ENCODE data around the gene COPRS.

GRCh38 chr17:31824766-31825360 is 34.2 kb downstream of the COPRS start:
- TF ChIP-seq, protein P1, sequence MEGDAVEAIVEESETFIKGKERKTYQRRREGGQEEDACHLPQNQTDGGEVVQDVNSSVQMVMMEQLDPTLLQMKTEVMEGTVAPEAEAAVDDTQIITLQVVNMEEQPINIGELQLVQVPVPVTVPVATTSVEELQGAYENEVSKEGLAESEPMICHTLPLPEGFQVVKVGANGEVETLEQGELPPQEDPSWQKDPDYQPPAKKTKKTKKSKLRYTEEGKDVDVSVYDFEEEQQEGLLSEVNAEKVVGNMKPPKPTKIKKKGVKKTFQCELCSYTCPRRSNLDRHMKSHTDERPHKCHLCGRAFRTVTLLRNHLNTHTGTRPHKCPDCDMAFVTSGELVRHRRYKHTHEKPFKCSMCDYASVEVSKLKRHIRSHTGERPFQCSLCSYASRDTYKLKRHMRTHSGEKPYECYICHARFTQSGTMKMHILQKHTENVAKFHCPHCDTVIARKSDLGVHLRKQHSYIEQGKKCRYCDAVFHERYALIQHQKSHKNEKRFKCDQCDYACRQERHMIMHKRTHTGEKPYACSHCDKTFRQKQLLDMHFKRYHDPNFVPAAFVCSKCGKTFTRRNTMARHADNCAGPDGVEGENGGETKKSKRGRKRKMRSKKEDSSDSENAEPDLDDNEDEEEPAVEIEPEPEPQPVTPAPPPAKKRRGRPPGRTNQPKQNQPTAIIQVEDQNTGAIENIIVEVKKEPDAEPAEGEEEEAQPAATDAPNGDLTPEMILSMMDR (IDR thresholded peaks at IDR 0.05) = no peak
- no peak for TF ChIP-seq POLR2A (IDR thresholded peaks at IDR 0.05)
